Measurements from ENCODE around the gene RAET1G. TPM values are rescaled to one million over a fixed set of nuclear protein-coding genes. Genes with fewer than 3 reads are reported as not detected.
"Not testable (repeated sequence)": the region's sequence is repeated elsewhere in the genome, so short reads cannot be mapped to it uniquely, and the experiment has no call there.

Gene RAET1G
- total RNA-seq, 1 experiment from 2014 or later, result 0.54 TPM

GRCh38 chr6:149939356-149939648, 16.4 kb upstream of the RAET1G start:
- intact Hi-C loops (cut with micrococcal nuclease; ENCODE audit: unreplicated experiment), result loop anchor here (10.0 kb wide), 1 partner anchor 455 kb away; no protein-coding TSS in a partner anchor
- peaks cover 35% of the 10 kb centered on the region for H3K36me3 Mint-ChIP-seq (ENCODE audit: insufficient read depth, unreplicated experiment)

GRCh38 chr6:149938571-149939355, 15.8 kb upstream of the RAET1G start:
- intact Hi-C loops (cut with micrococcal nuclease; ENCODE audit: unreplicated experiment), result loop anchor here (10.0 kb wide), 1 partner anchor 456 kb away; no protein-coding TSS in a partner anchor
- TF ChIP-seq, protein P1, sequence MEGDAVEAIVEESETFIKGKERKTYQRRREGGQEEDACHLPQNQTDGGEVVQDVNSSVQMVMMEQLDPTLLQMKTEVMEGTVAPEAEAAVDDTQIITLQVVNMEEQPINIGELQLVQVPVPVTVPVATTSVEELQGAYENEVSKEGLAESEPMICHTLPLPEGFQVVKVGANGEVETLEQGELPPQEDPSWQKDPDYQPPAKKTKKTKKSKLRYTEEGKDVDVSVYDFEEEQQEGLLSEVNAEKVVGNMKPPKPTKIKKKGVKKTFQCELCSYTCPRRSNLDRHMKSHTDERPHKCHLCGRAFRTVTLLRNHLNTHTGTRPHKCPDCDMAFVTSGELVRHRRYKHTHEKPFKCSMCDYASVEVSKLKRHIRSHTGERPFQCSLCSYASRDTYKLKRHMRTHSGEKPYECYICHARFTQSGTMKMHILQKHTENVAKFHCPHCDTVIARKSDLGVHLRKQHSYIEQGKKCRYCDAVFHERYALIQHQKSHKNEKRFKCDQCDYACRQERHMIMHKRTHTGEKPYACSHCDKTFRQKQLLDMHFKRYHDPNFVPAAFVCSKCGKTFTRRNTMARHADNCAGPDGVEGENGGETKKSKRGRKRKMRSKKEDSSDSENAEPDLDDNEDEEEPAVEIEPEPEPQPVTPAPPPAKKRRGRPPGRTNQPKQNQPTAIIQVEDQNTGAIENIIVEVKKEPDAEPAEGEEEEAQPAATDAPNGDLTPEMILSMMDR (IDR thresholded peaks at IDR 0.05; ENCODE audit: unreplicated experiment), result no peak

More at GRCh38 chr6:149939356-149939648, 16.4 kb upstream of the RAET1G start:
- no TSS peak for BruUV-seq (replicated peaks)
- no peak for DNase-seq
- peaks cover 10% of the 10 kb centered on the region for H3K4me1 Mint-ChIP-seq (ENCODE audit: low read depth, unreplicated experiment)
- no peaks in the 10 kb centered on the region for H3K9me3 Mint-ChIP-seq (ENCODE audit: low read depth, unreplicated experiment)
- peaks cover 61% of the 10 kb centered on the region for H3K27me3 Mint-ChIP-seq (ENCODE audit: unreplicated experiment)
- CTCF ChIA-PET, result no interaction called here
- TF ChIP-seq, protein P1 (IDR thresholded peaks at IDR 0.05; ENCODE audit: unreplicated experiment), result no peak
- H3K4me3 Mint-ChIP-seq (ENCODE audit: low read depth, unreplicated experiment), result peak overlapping the region; percentile 66
- peak overlapping the region; percentile 56 for H3K27ac Mint-ChIP-seq (ENCODE audit: unreplicated experiment)

GRCh38 chr6:149938013-149938570, 15.2 kb upstream of the RAET1G start:
- BruUV-seq (replicated peaks); H3K4me1 Mint-ChIP-seq (ENCODE audit: low read depth, unreplicated experiment); CTCF ChIA-PET; DNase-seq; H3K9me3 Mint-ChIP-seq (ENCODE audit: low read depth, unreplicated experiment); H3K27ac Mint-ChIP-seq (ENCODE audit: unreplicated experiment): not testable (repeated sequence)
- peaks cover 73% of the 10 kb centered on the region for H3K27me3 Mint-ChIP-seq (ENCODE audit: unreplicated experiment)
- H3K36me3 Mint-ChIP-seq (ENCODE audit: insufficient read depth, unreplicated experiment), result peaks cover 35% of the 10 kb centered on the region
- intact Hi-C loops (cut with micrococcal nuclease; ENCODE audit: unreplicated experiment), result loop anchor here (10.0 kb wide), 1 partner anchor 457 kb away; no protein-coding TSS in a partner anchor
- peak overlapping the region; percentile 66 for H3K4me3 Mint-ChIP-seq (ENCODE audit: low read depth, unreplicated experiment)

More at GRCh38 chr6:149938571-149939355, 15.8 kb upstream of the RAET1G start:
- Mint-ChIP-seq H3K4me1 (ENCODE audit: low read depth, unreplicated experiment) (peaks cover 10% of the 10 kb centered on the region), H3K27me3 (ENCODE audit: unreplicated experiment) (peaks cover 66% of the 10 kb centered on the region), H3K9me3 (ENCODE audit: low read depth, unreplicated experiment) (no peaks in the 10 kb centered on the region), H3K36me3 (ENCODE audit: insufficient read depth, unreplicated experiment) (peaks cover 35% of the 10 kb centered on the region), H3K27ac (ENCODE audit: unreplicated experiment) (peak overlapping the region; percentile 56), H3K4me3 (ENCODE audit: low read depth, unreplicated experiment) (peak overlapping the region; percentile 66)
- DNase-seq, result no peak
- BruUV-seq (replicated peaks), result no TSS peak
- CTCF ChIA-PET, result no interaction called here

- CTCF ChIA-PET, result no interaction called here
- peaks cover 86% of the 10 kb centered on the region for H3K27me3 Mint-ChIP-seq (ENCODE audit: unreplicated experiment)
- no peak overlapping the region for H3K27ac Mint-ChIP-seq (ENCODE audit: unreplicated experiment)
- TF ChIP-seq, protein P1 (IDR thresholded peaks at IDR 0.05; ENCODE audit: unreplicated experiment), result no peak
- peaks cover 10% of the 10 kb centered on the region for H3K4me1 Mint-ChIP-seq (ENCODE audit: low read depth, unreplicated experiment)
- no peak for DNase-seq
- no TSS peak for BruUV-seq (replicated peaks)
- H3K36me3 Mint-ChIP-seq (ENCODE audit: insufficient read depth, unreplicated experiment), result peaks cover 24% of the 10 kb centered on the region
- intact Hi-C loops (cut with micrococcal nuclease; ENCODE audit: unreplicated experiment), result loop anchor here (10.0 kb wide), 1 partner anchor 458 kb away; no protein-coding TSS in a partner anchor
- no peaks in the 10 kb centered on the region for H3K9me3 Mint-ChIP-seq (ENCODE audit: low read depth, unreplicated experiment)
- no peak overlapping the region for H3K4me3 Mint-ChIP-seq (ENCODE audit: low read depth, unreplicated experiment)
Observed at GRCh38 chr6:149936743-149937142, 13.8 kb upstream of the RAET1G start.

Data from Calu3 (cell line).